Adrenal gland (tissue), 12 donors: Measurements from ENCODE around the gene GBGT1. TPM values are rescaled to one million over a fixed set of nuclear protein-coding genes. Genes with fewer than 3 reads are reported as not detected.

Source experiments
- DNase-seq, 7 donors: peaks; one replicate each; pipeline ENCODE4 v3.0.0-alpha.2; 2019 to 2020
- H3K27ac ChIP-seq, 5 donors: fragments of 200-600 bp; sonication (generic) in 4 of 5; 1 replicate in 3 of 5; 2 replicates in 2 of 5; pipeline versions ENCODE4 v1.5.1 to v1.8.0; 2016 to 2020; ENCODE audit warnings: mild to moderate bottlenecking in 1 of 5
- H3K27me3 ChIP-seq: fragments of 200-600 bp; 2 replicates; pipeline ENCODE4 v1.8.0; 2021
- H3K36me3 ChIP-seq, 2 donors: fragments of 200-600 bp; replicated peaks in 1 of 2; 1 replicate in 1 of 2; 2 replicates in 1 of 2; pipeline versions ENCODE4 v1.5.1 to v1.8.0; 2018 to 2022
- H3K4me1 ChIP-seq, 2 donors: fragments of 200-600 bp; replicated peaks in 1 of 2; 1 replicate in 1 of 2; 2 replicates in 1 of 2; pipeline versions ENCODE4 v1.5.1 to v1.8.0; 2018 to 2021
- H3K4me3 ChIP-seq, 4 donors: fragments of 200-600 bp; sonication (generic) in 3 of 4; one replicate each; pipeline ENCODE4 v1.5.1; 2016 to 2018
- H3K9me3 ChIP-seq, 3 donors: fragments of 200-600 bp; sonication (generic) in 1 of 3; replicated peaks in 1 of 3; 1 replicate in 2 of 3; 2 replicates in 1 of 3; pipeline versions ENCODE4 v1.5.1 to v1.8.0; 2016 to 2021
- POLR2A ChIP-seq, 2 donors: fragments of 450-650 bp; IDR thresholded peaks; one replicate each; pipeline ENCODE4 v1.6.1; 2017; ENCODE audit warnings: antibody characterized with exemption in 2 of 2, mild to moderate bottlenecking in 2 of 2, moderate library complexity in 1 of 2
- WGBS, 4 donors: extraction: QIAGEN DNeasy Blood & Tissue Kit in 2 of 4; methylation state at CpG; one replicate each; pipeline versions ENCODE4 v1.1.5 to v1.1.7; 2013 to 2017; 5-methylcytosine and 5-hydroxymethylcytosine counted together
- intact Hi-C, 2 donors: fragments of 100-400 bp; cut with DNase I; formaldehyde crosslinking; loops; one replicate each; pipeline versions ENCODE4 v1.14.1 to v1.15.0; 2022 to 2023
- polyA plus RNA-seq, 3 donors: library from polyadenylated mRNA; stranded (reverse); fragments of 200-250 nt in 2 of 3; fragments of 350-450 nt in 1 of 3; fragmentation: Illumina TruSeq in 1 of 3; extraction: RNeasy Lipid Tissue Mini Kit (QIAGEN cat#74804) in 1 of 3; gene quantifications; one replicate each; pipeline ENCODE4 v1.2.3, GENCODE V29; 2013 to 2014
- total RNA-seq, 9 donors: library from RNA; depleted of rRNA in 4 of 9; stranded (reverse); fragments of >200 nt in 4 of 9; fragments of 120-200 nt in 1 of 9; fragmentation: NEBNext Ultra II Directional in 1 of 9; extraction: Animal tissue kit (Norgen Biotek cat#: 25700) in 1 of 9; gene quantifications; one replicate each; pipeline versions ENCODE4 v1.1.0 to v1.2.4, GENCODE V29; 2013 to 2023
- TF ChIP-seq, protein P1 (sequence below), 6 experiments: fragments of 450-650 bp in 4 of 6; fragments of 200-600 bp in 2 of 6; sonication (generic) in 1 of 6; IDR thresholded peaks; 1 replicate in 5 of 6; 2 replicates in 1 of 6; pipeline versions ENCODE4 v1.5.1 to v1.8.0; 2016 to 2021; ENCODE audit warnings: antibody characterized with exemption in 6 of 6, mild to moderate bottlenecking in 2 of 6, moderate library complexity in 1 of 6
- donor health status: healthy with polysubstance abuse.
- donor health status: Bipolar disorder and iron deficiency.
- donor health status: DM: yes; HTN: yes; CAD: no.
- donor health status: DM: no; HTN: no; CAD: no.
- donor health status: DM: no; HTN: no; CAD: no.
- donor health status: DM: yes; HTN: yes; CAD: no.

The GBGT1 gene
- total and polyA plus RNA-seq, 12 donors: 3.5 to 67.5 (median 29.2) TPM

DNA sequence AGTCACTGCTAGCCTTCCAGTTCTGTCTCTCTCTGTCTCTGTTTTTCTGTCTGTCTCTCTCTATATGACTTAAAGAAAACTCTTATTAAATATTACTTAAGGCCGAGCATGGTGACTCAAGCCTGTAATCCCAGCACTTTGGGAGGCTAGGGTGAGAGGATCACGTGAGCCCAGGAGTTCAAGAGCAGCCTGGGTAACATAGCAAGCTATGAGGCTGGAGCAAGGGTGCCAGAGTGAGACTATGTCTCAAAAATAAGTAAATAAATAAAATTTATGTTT is 1.7 kb upstream of the GBGT1 start:
- H3K27ac ChIP-seq: no peak overlapping the region
- H3K27me3 ChIP-seq: no peaks in the 10 kb centered on the region
- DNase-seq: peak in 1 of 7 donors; percentile 10
- H3K4me3 ChIP-seq: no peak overlapping the region
- H3K36me3 ChIP-seq: no peaks in the 10 kb centered on the region
- H3K9me3 ChIP-seq: no peaks in the 10 kb centered on the region
- peaks cover 15 to 26% of the 10 kb centered on the region in 2 donors for H3K4me1 ChIP-seq
- TF ChIP-seq, protein P1, sequence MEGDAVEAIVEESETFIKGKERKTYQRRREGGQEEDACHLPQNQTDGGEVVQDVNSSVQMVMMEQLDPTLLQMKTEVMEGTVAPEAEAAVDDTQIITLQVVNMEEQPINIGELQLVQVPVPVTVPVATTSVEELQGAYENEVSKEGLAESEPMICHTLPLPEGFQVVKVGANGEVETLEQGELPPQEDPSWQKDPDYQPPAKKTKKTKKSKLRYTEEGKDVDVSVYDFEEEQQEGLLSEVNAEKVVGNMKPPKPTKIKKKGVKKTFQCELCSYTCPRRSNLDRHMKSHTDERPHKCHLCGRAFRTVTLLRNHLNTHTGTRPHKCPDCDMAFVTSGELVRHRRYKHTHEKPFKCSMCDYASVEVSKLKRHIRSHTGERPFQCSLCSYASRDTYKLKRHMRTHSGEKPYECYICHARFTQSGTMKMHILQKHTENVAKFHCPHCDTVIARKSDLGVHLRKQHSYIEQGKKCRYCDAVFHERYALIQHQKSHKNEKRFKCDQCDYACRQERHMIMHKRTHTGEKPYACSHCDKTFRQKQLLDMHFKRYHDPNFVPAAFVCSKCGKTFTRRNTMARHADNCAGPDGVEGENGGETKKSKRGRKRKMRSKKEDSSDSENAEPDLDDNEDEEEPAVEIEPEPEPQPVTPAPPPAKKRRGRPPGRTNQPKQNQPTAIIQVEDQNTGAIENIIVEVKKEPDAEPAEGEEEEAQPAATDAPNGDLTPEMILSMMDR (IDR thresholded peaks at IDR 0.05): no peak
- TF ChIP-seq POLR2A (IDR thresholded peaks at IDR 0.05): no peak
- intact Hi-C loops: no loop called here
- WGBS, 4 donors: 88 to 93% (median 92%) methylated on average over 2 of the region's 2 CpGs

DNA sequence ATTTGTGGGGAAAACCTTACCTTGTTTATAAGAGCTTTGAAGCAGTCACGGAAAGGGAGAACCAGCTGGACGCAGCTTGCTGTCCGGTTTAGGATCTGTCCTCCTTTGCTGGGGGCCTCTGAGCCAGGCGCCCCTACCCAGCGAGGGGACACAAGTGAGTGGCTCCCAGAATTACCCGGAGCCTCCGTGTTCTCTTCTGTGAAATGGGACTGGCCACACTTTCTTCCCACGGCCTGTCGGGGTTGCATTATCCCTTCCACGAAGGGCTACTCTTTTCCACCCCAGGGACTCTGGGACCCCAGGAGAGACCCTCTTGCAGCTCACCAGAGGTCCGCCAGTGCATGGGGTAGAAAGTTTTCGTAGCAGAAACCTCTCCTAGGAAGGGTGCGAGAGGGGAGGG is 477 bp upstream of the GBGT1 start:
- intact Hi-C loops: no loop called here
- TF ChIP-seq POLR2A (IDR thresholded peaks at IDR 0.05): no peak
- TF ChIP-seq, protein P1 (IDR thresholded peaks at IDR 0.05): no peak
- no peaks in the 10 kb centered on the region for H3K27me3 ChIP-seq
- H3K9me3 ChIP-seq: no peaks in the 10 kb centered on the region
- peak overlapping the region in 2 of 4 donors; percentile 66 to 73 for H3K4me3 ChIP-seq
- peaks cover 0 to 3% of the 10 kb centered on the region in 2 donors for H3K36me3 ChIP-seq
- WGBS, 4 donors: 70 to 76% (median 72%) methylated on average over 11 to 13 of the region's 13 CpGs
- H3K4me1 ChIP-seq: peaks cover 15 to 26% of the 10 kb centered on the region in 2 donors
- DNase-seq: no peak
- peak overlapping the region in 3 of 5 donors; percentile 55 to 82 (median 68) for H3K27ac ChIP-seq

DNA sequence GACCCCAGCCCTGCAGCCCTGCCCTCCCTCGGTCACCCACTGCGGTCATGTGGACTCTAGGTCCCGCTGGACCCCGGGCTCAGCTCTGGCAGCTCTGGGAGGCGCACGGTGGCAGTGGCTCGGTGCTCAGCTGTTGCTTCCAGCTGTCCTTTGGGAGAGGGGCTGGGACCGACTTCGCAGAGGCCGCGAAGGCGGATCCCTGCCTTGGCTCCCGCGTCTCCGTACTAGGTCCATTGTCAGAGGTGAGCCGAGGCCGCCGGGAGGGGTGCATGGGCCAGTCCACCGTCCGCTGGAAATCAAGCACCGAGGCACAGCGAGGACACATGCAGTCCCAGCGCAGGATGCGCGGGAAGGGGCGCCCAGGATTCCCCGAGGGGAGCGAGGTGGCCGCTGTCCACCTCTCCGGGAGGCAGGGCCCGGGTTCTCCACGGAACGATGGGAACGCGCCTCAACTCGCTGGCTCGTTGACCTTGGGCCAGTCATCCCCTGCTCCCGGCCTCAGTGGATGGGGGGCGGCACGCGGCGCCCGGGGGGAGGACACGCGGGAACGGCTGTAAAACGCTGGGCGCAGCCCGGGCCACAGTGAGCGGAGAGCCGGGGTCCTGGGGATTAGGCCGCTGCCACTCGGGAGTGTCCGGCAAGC is 732 bp downstream of the GBGT1 start:
- 28 to 49% (median 43%) methylated on average over 25 to 54 of the region's 54 CpGs for WGBS, 4 donors
- no peaks in the 10 kb centered on the region for H3K27me3 ChIP-seq
- H3K36me3 ChIP-seq: peaks cover 0 to 6% of the 10 kb centered on the region in 2 donors
- peak overlapping the region in 3 of 5 donors; percentile 55 to 82 (median 68) for H3K27ac ChIP-seq
- no peaks in the 10 kb centered on the region for H3K9me3 ChIP-seq
- H3K4me1 ChIP-seq: peaks cover 15 to 26% of the 10 kb centered on the region in 2 donors
- H3K4me3 ChIP-seq: peak overlapping the region; percentile 5 to 73 (median 68)
- intact Hi-C loops: no loop called here
- TF ChIP-seq, protein P1 (IDR thresholded peaks at IDR 0.05): no peak
- TF ChIP-seq POLR2A (IDR thresholded peaks at IDR 0.05): no peak
- DNase-seq: peak in 4 of 7 donors; percentile 24 to 46 (median 44)

DNA sequence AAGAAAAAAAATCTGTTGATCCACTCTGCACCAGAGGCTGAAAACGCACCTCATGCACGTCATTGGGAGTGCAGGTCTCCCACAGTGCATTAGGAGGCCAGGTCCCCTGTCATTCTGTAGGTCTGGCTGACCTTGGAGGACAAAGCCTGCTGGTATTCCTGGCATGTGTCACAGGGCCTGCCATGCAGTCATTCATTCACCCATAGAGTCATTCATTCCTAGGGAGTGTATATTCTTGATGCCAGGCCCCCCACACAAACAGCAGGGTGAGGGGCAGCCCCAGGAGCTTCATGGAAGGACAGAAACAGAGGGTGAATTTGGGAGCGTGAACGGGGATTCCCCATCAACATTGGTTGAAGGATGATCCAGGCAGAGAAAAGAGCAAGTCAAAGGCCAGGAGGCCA is 2.2 kb downstream of the GBGT1 start:
- TF ChIP-seq, protein P1 (IDR thresholded peaks at IDR 0.05): no peak
- no peak for TF ChIP-seq POLR2A (IDR thresholded peaks at IDR 0.05)
- Histone ChIP-seq H3K9me3 (no peaks in the 10 kb centered on the region), H3K27me3 (no peaks in the 10 kb centered on the region), H3K4me1 (peaks cover 15 to 26% of the 10 kb centered on the region in 2 donors), H3K27ac (peak overlapping the region in 2 of 5 donors; percentile 22 to 82), H3K4me3 (no peak overlapping the region), H3K36me3 (peaks cover 0 to 6% of the 10 kb centered on the region in 2 donors)
- intact Hi-C loops: no loop called here
- WGBS, 4 donors: 59 to 77% (median 70%) methylated on average over 4 of the region's 4 CpGs
- DNase-seq: peak in 3 of 7 donors; percentile 13 to 48 (median 37)
